ENCODE results near the gene UBA52.

DNA sequence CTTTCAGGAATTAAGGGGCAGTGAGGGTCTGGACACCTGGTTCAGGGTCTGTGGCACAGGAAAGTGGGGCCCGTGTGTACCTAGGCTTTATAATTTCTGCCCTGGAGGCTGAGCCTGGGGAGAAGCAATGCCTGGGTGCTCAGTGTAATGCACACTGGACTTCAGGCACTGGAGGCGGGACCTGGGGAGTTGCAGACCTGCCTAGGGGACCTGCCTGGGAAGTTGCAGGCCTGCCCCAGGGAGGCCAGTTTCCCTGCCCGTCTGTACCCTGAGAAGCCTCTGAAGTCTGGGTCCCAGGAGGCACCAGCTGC lies 38.5 kb downstream of the UBA52 start:
- TF ChIP-seq CTCF (IDR thresholded peaks at IDR 0.05) (no peak), POLR2A (IDR thresholded peaks at IDR 0.05) (no peak)
